Limb (tissue), 2 donors: ENCODE measurements around the gene BEST3.
A peak's percentile ranks its signal among the peaks of the same experiment; 100 is the strongest.

Experiments
- DNase-seq, 2 donors: peaks; one replicate each; pipeline ENCODE4 v3.0.0-alpha.2; 2016; ENCODE audit errors: extremely low spot score in 2 of 2

BEST3 gene

GRCh38 chr12:69698769-69699540 lies at the start of gene BEST3:
BEST3 (minus strand) TSS chr12:69699303; CDS start chr12:69697798, 1,505 bp downstream.
- no peak for DNase-seq

- DNase-seq, result no peak
These were observed 45.0 kb upstream of the BEST3 start for GRCh38 chr12:69744109-69744508.

DNA sequence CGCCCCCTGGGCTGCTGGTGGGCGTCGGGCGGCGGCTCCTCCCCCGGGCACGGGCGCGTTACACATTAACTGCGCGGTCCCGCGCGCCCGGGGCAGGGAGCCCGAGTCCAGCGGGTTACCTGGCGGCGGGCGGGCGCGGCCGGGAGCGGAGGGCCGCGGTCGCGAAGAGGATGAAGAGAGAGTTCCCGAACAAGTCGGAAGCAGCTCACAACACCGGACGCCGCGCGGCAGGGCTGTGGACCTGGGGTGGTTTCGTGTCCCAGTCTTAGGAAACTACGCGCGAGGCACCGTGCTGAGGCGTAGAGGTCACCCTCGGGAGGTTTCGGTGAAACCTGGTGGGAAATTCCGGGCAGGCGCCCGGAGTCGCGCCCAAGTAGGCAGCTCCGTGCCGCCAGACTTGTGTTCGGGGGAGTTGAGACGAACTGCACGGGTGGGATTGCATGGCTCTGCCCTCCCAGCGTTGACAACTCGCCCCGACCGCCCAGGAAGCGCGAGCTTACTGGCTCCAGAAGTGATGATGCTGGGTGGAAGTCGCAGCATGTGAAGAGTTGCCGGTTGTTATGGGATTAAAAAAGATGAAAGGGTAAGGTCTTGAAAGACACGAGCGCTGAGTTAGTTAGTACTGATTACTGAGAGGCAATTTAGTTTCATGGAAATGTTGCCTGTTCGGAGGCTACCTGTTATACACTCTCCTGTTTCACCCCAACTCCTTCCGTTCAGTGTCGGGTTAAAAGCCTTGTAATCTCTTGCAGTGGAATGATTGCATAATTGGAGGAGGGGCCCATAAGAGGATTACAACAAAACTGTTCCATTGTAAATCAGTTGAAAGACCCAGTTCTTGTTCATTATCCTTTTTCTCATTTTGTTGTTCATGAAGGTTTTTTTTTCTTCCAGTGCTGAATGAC lies 40.4 kb upstream of the BEST3 start:
- DNase-seq, result peak; percentile 13 to 72

DNA sequence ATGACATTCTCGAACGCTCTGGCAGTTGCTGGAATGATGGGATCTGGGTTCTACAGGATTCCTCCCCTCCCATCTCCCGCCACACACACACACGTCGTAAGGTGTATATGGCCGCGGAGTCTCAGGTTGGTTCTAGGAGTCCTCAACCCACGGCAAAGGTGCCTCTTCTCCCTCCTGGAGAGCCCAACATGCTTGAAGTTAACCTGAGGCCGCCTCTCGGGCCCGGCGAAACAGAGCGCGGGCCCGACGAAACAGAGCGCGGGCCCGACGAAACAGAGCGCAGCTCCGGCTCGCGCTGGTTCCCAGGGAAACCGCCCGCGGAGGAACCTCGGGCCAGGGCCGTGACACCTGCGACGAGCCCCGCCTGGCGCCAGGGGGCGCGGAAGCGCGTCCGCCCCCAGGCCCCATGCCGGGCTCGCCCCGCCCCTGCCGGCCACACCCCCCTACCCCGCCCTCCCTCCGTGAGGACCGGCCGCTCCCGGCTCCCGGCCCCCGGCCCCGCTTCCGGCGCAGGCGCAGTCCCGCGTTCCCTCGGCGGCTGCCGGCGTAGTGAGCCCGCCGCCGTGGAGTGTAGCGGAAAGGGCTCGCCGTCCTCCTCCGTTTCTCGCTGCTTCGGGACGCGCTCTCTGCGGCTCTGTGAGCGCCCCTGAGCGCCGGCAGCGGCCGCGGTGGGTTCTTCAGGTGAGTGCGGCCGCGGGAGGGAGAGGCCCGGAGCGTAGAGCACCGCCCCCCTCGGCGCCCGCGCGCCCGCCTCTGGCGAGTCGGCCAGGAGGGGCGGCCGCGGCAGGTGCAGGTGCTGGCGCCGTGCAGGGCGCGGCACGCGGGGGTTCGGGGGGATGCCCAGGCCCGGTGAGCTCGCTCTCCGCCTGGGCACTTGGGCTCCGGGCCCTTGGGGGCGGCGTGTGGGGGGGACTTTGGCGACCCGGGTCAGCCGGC lies 39.5 kb upstream of the BEST3 start, which contains the start of gene RAB3IP:
Gene RAB3IP, plus strand, starts transcription at position 510 of the 936 bp plus-strand sequence. CDS start 16,549 bp downstream, outside the sequence.
- DNase-seq, result peak; percentile 76 to 96

DNA sequence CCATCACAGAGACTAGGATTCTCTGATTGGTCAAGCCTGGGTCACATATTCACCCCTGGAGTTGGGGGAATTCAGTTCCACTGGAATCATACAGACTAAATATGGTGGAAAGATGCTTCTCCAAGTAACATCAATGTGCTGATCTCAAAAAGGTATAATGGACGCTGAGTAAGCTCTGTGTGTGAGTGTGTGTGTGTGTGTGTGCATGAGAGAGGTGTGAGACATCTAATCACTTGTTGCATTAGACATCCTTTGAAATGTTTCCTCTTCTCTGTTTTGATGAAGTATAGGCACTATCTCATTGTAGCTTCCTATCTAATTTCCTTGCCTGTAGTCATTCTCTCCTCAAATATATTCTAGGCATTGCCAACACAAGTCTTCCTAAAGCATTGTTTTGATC lies 34.5 kb upstream of the BEST3 start:
- DNase-seq, result no peak

DNA sequence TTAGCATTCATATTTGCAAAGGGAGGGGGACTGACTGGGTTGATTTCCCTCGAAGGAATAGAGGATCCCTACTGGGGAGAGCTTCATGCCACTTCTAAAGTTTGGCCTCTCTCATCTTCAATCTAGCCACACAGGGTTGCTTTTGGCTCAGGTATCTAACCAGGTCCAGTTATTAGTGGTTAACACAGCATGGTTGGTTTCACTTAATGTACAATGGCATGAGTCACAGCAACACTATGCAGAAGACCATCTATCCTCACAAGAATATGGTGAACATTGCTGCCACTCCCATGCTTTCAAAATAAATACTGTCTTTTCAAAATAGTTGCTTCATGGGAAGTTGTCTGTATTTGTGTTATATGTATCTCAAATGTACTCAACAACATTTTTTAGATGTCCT lies 33.0 kb upstream of the BEST3 start:
- DNase-seq, result no peak

- DNase-seq, result no peak
These were observed 27.8 kb upstream of the BEST3 start for GRCh38 chr12:69726922-69727321.

DNA sequence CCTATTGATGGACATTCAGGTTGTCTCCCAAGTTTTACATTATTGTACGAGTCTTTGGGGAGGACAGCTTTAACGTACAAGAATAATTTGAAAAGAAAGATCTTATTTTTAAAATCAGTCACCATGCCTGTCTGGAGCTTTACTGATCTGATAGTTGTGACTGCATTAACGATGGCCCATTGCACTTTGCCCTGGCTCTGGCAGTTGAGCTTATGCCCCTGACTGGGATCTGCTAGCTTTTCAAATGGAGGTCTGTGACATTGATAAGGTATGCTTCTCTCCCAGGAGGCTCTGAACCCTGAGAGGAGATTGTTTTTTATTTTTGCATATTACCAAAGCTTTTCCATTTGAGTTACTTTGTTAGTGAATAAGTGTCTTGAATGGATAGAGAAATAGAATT lies 21.6 kb upstream of the BEST3 start:
- no peak for DNase-seq

DNA sequence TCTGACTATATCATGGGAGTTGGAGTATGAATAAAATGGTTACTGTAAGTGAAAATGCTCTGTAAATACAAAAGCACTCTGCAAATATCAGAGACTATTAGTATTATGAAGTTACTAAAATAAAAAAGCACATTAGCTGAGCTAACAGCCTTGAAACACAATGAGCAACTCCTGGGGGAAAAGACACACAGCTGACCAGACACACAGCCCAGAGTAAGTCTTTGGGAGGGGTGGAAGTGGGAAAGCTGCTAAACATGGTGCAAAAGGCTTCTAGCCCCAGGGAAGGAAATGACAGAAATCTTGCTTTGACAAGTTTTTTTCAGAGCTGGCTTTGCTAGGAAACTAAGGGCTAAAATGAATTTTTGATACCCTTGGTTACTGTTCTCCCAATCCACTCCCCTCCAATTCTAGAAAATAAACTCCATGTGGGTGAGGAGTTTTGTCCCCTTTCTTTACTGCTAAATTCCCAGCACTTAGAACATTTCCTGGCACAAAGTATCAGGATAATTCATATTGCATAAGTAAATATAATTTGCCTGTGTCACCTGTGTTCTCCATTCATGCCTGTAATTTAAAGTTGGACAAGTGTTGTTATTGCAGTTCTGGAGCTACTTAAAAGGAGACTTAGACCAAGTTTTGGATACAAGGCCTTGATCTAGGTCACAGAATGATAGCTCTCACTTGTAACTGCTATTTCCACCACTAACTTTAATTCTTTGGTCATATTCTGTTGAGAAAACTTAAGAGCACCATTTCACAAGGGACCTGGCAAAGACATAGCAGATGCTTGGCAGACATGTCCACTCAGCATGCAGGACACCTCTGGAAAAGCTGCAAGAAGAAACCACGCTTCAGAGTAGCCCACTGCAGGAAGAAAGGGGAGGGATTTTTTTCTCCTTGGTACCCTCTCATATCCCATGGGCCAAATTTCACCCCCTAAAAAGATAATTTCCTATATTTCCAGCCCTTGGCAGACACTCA lies 20.5 kb upstream of the BEST3 start:
- DNase-seq, result no peak

DNA sequence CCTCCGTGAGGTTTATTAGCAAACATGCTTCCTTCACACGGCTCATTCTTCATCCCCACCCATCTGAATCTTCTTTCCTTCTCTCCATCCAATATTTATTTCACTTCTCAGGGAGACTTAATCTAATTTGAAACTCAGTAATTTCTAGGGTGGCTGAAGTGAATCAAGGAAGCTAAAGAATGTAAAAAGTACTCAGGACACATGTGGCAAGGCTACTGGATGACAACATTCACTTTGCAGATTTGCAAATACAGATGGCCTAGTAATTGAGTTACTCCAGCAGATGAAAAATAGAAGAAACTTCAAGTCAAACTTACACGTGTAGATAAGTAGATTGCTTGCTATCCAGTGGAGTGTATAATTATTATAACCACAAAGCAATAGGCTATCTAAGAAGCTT lies 15.4 kb upstream of the BEST3 start:
- no peak for DNase-seq

DNA sequence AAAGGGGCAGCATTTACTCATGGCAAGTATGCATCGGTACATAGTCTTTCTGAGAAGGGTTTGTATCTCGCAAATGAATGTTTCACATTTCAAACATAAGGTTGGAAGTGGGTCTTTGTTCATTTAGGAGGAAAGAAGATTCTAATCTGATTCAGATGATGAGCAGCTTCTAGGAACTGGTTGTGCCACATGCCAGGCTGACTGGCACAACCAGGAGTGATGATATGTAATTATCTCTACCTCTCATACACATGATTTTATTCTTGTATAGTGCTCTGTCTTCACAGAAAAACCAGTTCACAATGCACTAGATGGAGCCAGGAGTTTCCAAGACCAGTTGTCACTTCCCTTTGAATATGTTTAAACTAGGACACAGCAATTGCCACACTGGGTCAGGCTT lies 13.7 kb upstream of the BEST3 start:
- no peak for DNase-seq

DNA sequence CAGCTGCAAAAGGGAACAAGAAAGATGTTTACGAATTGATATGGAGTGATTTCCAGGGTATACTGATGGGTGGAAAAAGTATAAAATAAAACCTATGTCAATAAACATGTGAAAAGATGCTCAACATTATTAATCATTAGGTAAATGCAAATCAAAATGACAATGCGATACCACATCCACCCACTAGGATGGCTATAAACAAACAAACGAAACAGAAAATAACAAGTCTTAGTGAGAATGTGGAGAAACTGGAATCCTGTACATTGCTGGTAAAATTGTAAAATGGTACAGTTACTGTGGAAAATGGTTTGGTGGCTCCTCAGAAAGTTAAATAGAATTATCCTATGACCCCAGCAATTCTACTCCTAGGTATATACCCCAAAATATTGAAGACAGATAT lies 9.5 kb upstream of the BEST3 start:
- no peak for DNase-seq

DNA sequence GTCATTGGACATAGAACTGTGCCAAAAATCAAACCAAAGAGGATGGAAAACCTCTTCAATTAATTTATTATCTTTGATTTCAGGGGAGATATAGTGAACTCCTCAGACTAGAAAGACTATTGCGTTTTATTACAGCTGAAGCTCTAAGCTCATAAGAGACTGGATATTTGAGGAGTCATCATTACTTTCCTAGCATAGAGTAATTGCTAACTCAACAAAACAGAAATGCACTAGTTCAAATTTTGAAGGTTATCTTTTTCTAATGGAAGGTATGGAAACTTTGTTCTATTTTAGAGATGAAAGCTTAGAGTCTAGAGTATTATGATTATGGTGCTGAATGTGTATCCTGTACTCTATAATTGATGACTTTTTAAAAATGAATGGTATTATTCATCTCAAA lies 5.3 kb upstream of the BEST3 start:
- no peak for DNase-seq

GRCh38 chr12:69703146-69703642 lies 4.1 kb upstream of the BEST3 start:
- DNase-seq, result no peak

DNA sequence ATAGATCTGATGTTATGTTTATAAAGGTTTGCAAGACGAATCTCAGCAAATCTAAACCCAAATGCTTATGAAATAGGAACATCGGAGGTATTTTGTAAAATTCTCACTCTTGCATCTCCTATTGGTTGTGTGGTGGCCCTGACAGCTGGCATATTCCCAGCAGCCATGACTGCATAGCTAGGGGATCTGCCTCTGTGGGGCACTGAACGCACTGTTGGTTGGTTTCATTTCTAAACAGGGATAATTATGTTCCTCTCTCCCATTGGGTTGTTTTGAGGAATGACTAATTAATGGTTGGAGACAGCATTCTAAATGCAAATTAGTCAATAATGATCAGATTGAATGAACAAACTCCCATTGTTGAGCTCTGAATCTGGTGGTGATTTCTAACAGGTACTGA lies 2.7 kb upstream of the BEST3 start:
- no peak for DNase-seq

DNA sequence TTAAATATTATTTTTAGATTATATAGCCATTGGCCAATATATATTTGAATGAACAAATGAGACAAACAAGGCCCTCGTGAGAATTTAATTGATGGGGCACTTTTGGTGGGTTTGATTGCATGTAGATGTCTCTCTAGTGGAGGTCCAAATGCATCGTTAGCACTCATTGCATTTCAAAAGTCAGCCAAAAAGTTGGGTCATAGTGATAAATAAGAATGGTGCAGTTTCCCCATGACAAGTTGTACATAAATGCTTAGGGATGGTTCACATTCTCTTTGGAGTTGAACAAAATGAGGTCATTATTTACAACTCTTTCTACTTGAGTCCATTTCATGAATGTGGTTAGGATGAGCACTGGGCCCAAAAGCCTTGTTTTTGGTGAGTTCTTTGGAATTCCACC lies 1.0 kb downstream of the BEST3 start:
- DNase-seq, result no peak

DNA sequence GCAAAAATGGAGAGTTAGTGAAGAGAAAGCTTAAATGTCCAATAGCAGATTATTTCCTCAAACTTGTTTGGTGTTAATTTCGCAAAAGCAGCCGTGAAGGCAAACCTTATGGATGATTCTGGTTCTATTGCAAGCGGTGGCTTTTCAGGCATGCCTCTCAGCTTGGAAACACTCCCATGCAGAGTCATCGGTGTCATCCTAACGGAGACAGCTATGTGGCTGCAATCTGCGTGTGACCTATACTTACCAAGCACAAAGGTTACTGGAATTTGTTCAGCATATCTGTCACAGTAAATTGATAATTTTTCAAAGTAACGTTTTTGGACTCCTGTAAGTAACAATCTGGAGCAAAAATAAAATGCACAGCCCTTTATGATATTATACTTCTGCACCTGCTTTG lies 5.0 kb downstream of the BEST3 start:
- DNase-seq, result no peak

GRCh38 chr12:69689638-69690037 lies 9.5 kb downstream of the BEST3 start:
- DNase-seq, result no peak

- DNase-seq, result peak; percentile 28 to 48
These were observed 10.4 kb downstream of the BEST3 start for GRCh38 chr12:69688471-69689427.
